ENCODE data around the gene GSC2.

- TF ChIP-seq CTCF (IDR thresholded peaks at IDR 0.05) (peak; percentile 58 to 82 (median 76)), POLR2A (IDR thresholded peaks at IDR 0.05) (no peak)
Observed at GRCh38 chr22:19179497-19180048, 29.5 kb upstream of the GSC2 start.

Data from adrenal gland (tissue), 5 donors.